GM19025 (cell line): ENCODE results near the gene PTPRN2.

ENCODE experiments used
- ATAC-seq: cut with Tn5 transposase; IDR thresholded peaks from one replicate; pipeline ENCODE4 v1.9.1; 2021; ENCODE audit warnings: mild to moderate bottlenecking, low read depth, moderate library complexity; ENCODE audit not compliant: unreplicated experiment

The PTPRN2 gene

DNA sequence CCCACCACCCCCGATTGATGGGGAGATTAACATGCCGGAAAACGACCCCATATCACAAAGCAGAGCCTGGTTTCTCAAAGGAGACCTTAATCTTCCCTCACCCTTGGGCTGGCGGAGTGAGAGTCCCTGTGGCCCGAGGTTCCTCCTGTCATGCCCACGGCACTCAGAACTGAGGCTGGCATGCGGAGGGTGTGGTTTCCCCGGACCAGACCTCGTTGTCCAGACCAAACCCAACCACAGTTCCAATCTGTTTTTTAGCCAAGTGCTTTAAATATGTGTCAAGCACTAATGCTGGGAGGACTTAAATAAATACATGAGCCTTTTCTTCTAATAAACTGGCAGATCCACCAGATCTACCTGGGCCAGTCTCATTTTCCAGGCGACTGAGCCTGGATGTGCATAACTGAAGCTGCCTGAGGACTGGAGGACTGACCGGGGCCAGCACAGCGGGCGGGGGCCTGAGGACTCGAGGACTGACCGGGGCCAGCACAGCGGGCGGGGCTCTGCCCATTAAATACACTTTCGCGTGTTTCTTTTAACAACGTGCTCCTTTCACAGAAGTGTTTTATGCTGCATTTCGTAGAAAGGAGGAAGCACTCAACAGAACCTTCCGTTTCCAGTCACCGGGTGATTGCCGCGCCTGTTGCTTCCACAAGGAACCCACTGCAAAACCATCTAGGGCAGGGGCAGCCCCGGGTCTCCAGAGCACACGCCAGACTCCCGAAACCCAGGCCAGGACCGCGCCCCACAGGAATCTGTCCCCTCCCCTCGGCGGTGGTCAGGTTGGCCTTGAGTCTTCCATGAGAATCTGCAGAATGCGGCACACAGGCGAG lies 334.6 kb downstream of the PTPRN2 start:
- no peak for ATAC-seq

GRCh38 chr7:158252081-158252836 lies 335.4 kb downstream of the PTPRN2 start:
- no peak for ATAC-seq

GRCh38 chr7:158251061-158251965 lies 336.3 kb downstream of the PTPRN2 start:
- no peak for ATAC-seq

GRCh38 chr7:158249692-158250091 lies 337.9 kb downstream of the PTPRN2 start:
- no peak for ATAC-seq

DNA sequence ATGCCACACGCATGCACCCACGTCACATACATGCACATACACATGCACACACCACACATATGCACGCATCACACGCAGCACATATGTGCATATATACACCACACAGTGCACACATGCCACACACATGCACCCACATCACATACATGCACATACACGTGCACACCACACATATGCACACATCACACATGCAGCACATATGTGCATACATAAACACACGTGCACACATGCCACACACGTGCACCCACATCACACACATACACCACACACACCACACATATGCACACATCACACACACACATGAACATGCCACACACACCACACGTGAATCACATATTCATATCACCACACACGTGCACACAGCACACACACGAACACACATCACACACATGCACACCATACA lies 338.8 kb downstream of the PTPRN2 start:
- no peak for ATAC-seq

GRCh38 chr7:158247758-158248487 lies 339.7 kb downstream of the PTPRN2 start:
- ATAC-seq, result no peak

DNA sequence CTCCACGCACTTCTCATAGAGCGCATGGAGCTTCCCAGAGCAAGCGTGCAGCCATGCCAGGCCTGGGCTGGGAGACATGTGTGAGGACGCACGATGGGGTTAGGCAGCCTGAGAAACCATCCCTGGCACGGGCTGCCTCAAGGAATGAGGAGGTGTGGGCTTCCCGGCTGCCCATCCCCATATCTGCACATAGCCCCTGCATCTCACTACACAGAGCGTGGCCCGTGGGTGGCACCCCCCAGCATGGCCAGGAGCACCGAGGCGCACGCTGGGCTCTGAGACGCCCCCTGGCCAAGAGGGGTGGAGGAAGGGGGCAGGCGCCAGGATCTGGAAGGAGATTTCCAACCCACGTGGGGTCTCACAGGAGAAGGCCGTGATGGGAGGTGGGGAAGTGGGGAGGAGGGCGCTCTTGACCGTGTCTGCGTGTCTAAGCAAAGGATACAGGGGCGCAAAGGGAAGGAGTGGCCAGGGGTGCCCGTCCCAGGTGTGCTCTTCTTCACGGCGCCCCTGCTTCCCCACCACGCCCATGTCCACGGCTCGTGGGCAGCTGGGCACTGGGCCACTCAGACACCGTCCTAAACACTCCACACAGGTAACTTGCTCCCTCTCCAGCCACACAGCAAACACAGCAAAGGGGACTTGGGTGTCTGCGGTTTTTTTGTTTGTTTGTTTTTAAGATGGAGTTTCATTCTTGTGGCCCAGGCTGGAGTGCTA lies 340.5 kb downstream of the PTPRN2 start:
- ATAC-seq, result no peak

DNA sequence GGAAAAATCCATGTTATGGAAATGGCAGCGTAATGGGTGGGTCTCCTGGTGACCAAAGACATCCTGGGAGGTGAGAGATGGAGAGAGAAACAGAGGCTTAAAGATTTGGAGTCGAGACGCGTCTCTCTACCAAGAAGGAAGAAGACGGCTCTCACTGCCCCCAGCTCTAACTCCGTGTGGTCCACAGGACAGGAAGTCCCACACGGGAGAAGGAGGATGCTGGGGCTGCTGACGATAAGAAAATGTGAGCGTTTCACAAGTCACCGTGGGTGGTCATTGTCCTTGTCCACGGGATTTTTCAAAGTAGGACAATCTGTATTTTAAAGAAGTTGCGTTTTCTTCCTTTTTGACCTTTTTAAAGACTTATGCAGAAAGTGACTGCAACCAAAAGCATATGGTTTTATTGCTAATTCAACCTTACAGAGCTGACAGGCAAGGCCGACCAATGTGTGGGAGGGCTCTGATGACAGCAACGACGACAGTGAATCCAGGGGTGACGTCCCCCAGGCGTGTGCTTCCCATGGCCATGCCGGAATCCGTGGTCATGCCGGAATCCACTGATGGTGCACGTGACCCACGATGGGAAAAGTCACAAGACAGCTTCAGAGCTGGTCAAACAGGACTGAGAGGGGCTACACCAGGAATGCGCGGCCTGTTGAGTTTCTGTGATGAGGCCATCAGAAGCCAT lies 341.2 kb downstream of the PTPRN2 start:
- ATAC-seq, result no peak

DNA sequence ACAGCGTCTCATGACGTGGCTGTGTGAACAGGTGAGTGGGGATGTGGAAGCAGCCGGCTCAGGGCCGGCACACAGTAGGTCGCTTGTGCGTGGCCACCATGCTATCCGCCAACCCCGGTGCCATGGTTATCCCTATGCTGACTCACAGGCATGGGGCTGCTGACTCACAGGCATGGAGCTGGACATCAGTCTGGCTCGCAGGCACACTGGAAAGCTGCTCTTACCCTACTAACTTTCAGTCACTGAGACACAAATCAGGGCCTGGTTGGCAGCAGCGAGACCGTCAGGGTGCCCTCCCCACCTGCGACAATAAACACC lies 341.9 kb downstream of the PTPRN2 start:
- ATAC-seq, result no peak

DNA sequence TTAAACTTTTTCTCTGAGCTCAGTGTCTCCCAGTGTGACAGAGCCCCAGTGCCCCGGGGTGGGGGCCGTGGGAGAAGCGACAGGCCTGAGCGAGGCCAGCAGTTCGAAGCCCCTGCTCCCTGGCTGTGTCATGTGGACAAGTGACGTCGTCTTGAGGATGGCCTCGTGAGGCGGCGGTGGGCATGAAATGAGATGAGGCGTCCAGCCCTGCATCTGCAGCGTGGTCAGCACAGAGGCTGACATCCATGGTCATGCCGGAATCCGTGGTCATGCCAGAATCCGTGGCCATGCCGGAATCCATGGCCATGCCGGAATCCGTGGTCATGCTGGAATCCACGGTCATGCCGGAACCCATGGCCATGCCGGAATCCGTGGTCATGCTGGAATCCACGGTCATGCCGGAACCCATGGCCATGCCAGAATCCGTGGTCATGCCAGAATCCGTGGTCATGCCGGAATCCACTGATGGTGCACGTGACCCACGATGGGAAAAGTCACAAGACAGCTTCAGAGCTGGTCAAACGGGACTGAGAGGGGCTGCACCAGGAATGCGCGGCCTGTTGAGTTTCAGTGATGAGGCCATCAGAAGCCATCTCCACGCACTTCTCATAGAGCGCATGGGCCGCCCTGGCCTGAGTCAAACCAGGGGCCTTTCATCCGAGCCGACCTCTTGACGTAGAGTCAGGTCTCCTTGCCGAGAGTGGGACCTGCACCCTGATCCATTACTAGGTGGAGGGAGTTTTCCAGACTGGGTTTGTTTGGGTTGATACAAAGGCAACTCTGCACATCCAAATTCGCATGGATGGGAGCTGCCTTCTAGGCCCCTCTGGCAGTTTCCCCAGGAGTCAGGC lies 342.5 kb downstream of the PTPRN2 start:
- no peak for ATAC-seq

DNA sequence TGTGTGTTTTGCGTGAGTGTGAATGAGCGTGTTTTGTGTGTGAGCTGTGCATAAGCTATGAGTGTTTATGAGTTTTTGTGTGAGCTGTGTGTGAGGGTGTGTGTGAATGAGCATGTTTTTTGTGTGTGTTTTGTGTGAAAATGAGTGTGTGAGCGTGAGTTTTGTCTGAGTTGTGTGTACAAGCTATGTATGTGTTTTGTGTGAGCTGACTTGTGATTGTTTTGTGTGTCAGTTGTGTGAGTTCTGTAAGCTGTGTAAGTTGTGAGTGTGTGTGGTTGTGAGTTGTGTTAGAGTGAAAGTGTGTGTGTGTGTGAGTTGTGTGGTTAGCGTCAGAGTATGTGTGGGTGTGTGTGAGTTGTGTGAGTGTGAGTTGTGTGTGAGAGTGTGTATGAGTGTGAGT lies 343.2 kb downstream of the PTPRN2 start:
- ATAC-seq, result no peak

DNA sequence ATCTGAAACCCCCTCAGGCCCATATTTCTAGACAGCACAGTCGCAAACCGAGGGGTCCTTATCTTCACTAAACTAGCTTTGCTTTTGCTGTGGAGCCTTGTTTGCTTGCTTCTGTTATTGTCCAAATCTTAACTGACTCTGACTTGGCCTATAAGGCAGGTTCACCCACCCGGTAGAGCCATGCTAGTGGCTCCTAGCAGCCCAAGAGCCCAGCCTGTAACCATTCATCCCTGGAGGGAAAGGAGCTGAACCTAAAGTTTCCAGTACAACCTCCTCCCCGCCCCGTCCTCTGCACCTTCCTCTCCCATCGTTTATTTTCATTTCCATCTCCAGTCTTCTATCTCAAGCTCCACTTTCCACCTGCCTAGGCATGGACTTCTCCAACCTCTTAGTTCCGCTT lies 345.7 kb downstream of the PTPRN2 start:
- no peak for ATAC-seq

DNA sequence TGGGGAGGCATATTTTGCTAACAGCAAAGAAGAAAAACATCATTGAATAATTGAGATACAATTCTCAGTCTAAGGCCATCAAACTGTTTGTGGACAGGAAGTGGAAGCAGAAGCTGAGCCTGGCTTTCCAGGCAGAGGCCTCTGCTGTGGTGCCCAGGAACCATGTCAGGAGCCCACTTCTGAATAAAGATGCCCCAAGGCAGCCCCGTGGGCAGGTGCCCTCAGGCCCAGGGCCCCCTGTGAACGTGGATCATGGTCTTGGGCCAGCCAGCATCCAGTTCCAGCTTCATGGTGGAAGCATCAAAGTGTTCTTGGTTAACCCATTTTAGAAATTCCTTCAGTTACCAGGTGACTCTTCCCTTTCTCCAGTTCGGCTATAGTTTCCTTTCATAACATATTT lies 346.8 kb downstream of the PTPRN2 start:
- no peak for ATAC-seq

GRCh38 chr7:158239290-158239981 lies 348.2 kb downstream of the PTPRN2 start:
- no peak for ATAC-seq

GRCh38 chr7:158238616-158239289 lies 348.9 kb downstream of the PTPRN2 start:
- no peak for ATAC-seq

GRCh38 chr7:158237672-158238335 lies 349.8 kb downstream of the PTPRN2 start:
- ATAC-seq, result no peak

DNA sequence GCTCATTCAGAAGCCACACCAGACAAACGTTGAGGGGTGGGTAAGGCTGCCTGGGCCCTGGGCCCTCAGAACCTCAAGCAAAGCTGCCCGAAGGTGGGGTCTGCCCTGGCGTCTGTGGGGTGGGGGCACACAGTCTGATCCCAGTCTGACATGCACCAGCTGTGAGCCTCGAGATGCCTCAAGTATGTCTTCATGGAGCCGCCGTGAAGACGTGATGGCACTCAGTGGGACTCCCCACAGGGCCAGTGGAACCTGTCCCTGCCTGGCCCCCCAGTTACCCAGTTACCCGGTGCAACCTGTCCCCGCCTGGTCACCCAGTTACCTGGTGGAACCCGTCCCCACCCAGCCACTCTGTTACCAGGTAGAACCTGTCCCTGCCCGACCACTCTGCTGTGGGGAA lies 351.2 kb downstream of the PTPRN2 start:
- ATAC-seq, result no peak
